Measurements from ENCODE around the gene DAG1.

The DAG1 gene

GRCh38 chr3:49554633-49555265, 84.7 kb downstream of the DAG1 start:
- no peak for DNase-seq

- DNase-seq: no peak
Measured at GRCh38 chr3:49556500-49557275, 86.6 kb downstream of the DAG1 start.

GRCh38 chr3:49563040-49563578, 93.0 kb downstream of the DAG1 start:
- no peak for DNase-seq

GRCh38 chr3:49563766-49564165, 93.7 kb downstream of the DAG1 start:
- no peak for DNase-seq

- DNase-seq: no peak
Measured at GRCh38 chr3:49566312-49566711, 96.2 kb downstream of the DAG1 start.

- DNase-seq: no peak
Measured at GRCh38 chr3:49567406-49567805, 97.3 kb downstream of the DAG1 start.

GRCh38 chr3:49568965-49569364, 98.9 kb downstream of the DAG1 start:
- DNase-seq: no peak

- no peak for DNase-seq
Measured at GRCh38 chr3:49570028-49570654, 100.1 kb downstream of the DAG1 start.

GRCh38 chr3:49582177-49582576, 112.1 kb downstream of the DAG1 start:
- DNase-seq: no peak

Data from GOT3 (cell line).